H9 (cell line): ENCODE data around the gene ADAT2. TPM values are rescaled to one million over a fixed set of nuclear protein-coding genes. Genes with fewer than 3 reads are reported as not detected.

Source experiments
- DNase-seq: peaks from one replicate; pipeline ENCODE4 v3.0.0-alpha.2; 2017
- H2AFZ ChIP-seq: one replicate; pipeline ENCODE4 v1.6.1; 2013; ENCODE audit warnings: mild to moderate bottlenecking, low read length, control low read depth, moderate library complexity
- H2AK5ac ChIP-seq: 2 replicates; pipeline ENCODE4 v1.6.1; 2013; ENCODE audit warnings: low read length, control low read depth, mixed read lengths; ENCODE audit not compliant: insufficient read length
- H2BK120ac ChIP-seq: one replicate; pipeline ENCODE4 v1.6.1; 2013; ENCODE audit warnings: low read depth, mild to moderate bottlenecking, low read length, control low read depth, inconsistent platforms; ENCODE audit not compliant: poor library complexity, severe bottlenecking
- H2BK12ac ChIP-seq: 2 replicates; pipeline ENCODE4 v1.6.1; 2013; ENCODE audit warnings: low read length, control low read depth, mixed read lengths, low read depth; ENCODE audit not compliant: insufficient read length
- H2BK15ac ChIP-seq: 2 replicates; pipeline ENCODE4 v1.6.1; 2013; ENCODE audit warnings: low read depth, low read length, control low read depth
- H2BK20ac ChIP-seq: one replicate; pipeline ENCODE4 v1.6.1; 2013; ENCODE audit warnings: low read depth, mild to moderate bottlenecking, low read length, control low read depth, inconsistent platforms; ENCODE audit not compliant: poor library complexity, severe bottlenecking
- H2BK5ac ChIP-seq: 2 replicates; pipeline ENCODE4 v1.6.1; 2013; ENCODE audit warnings: low read length, control low read depth, mixed read lengths; ENCODE audit not compliant: insufficient read length
- H3K14ac ChIP-seq: 2 replicates; pipeline ENCODE4 v1.6.1; 2013; ENCODE audit warnings: low read length, control low read depth; ENCODE audit not compliant: insufficient read depth
- H3K18ac ChIP-seq: 2 replicates; pipeline ENCODE4 v1.6.1; 2013; ENCODE audit warnings: low read depth, mild to moderate bottlenecking, mixed read lengths, low read length, control low read depth; ENCODE audit not compliant: insufficient read length
- H3K23ac ChIP-seq: 2 replicates; pipeline ENCODE4 v1.6.1; 2013; ENCODE audit warnings: low read length, control low read depth, mixed read lengths, low read depth; ENCODE audit not compliant: insufficient read length
- H3K23me2 ChIP-seq: 2 replicates; pipeline ENCODE4 v1.6.1; 2013; ENCODE audit warnings: low read depth, mild to moderate bottlenecking, mixed read lengths, low read length, control low read depth; ENCODE audit not compliant: insufficient read length, poor library complexity, severe bottlenecking
- H3K27ac ChIP-seq: 2 replicates; pipeline ENCODE4 v1.5.1; 2013; ENCODE audit warnings: low read length, control low read depth, mixed read lengths, low read depth; ENCODE audit not compliant: insufficient read length
- H3K27me3 ChIP-seq: 2 replicates; pipeline ENCODE4 v1.6.1; 2013; ENCODE audit warnings: low read length, control low read depth, inconsistent platforms; ENCODE audit not compliant: insufficient read depth
- H3K4ac ChIP-seq: 2 replicates; pipeline ENCODE4 v1.6.1; 2013; ENCODE audit warnings: low read depth, mild to moderate bottlenecking, control low read depth, inconsistent platforms, low read length, moderate library complexity
- H3K4me1 ChIP-seq: 2 replicates; pipeline ENCODE4 v1.6.1; 2013; ENCODE audit warnings: low read length, control low read depth, inconsistent platforms; ENCODE audit not compliant: insufficient read depth
- H3K4me2 ChIP-seq: 2 replicates; pipeline ENCODE4 v1.6.1; 2013; ENCODE audit warnings: low read length, control low read depth, mixed read lengths; ENCODE audit not compliant: insufficient read length, insufficient read depth
- H3K56ac ChIP-seq: 2 replicates; pipeline ENCODE4 v1.6.1; 2013; ENCODE audit warnings: low read depth, mild to moderate bottlenecking, mixed read lengths, low read length, control low read depth; ENCODE audit not compliant: insufficient read length
- H3K79me1 ChIP-seq: 2 replicates; pipeline ENCODE4 v1.6.1; 2013; ENCODE audit warnings: low read depth, mild to moderate bottlenecking, moderate library complexity, low read length, control low read depth, inconsistent platforms; ENCODE audit not compliant: insufficient read depth, poor library complexity, severe bottlenecking
- H3K79me2 ChIP-seq: 2 replicates; pipeline ENCODE4 v1.6.1; 2013; ENCODE audit warnings: low read length, control low read depth, inconsistent platforms; ENCODE audit not compliant: insufficient read depth
- H3K9ac ChIP-seq: 2 replicates; pipeline ENCODE4 v1.6.1; 2013; ENCODE audit warnings: low read length, control low read depth, mixed read lengths; ENCODE audit not compliant: insufficient read length; ENCODE audit errors: extremely low read depth
- H3K9me3 ChIP-seq: one replicate; pipeline ENCODE4 v1.6.1; 2013; ENCODE audit warnings: low read depth, low read length, inconsistent platforms; ENCODE audit not compliant: control insufficient read depth
- H3T11ph ChIP-seq: one replicate; pipeline ENCODE4 v1.6.1; 2013; ENCODE audit warnings: mild to moderate bottlenecking, low read length, control low read depth, inconsistent platforms
- H4K20me1 ChIP-seq: one replicate; pipeline ENCODE4 v1.6.1; 2013; ENCODE audit not compliant: control insufficient read depth, insufficient read length, insufficient read depth
- H4K5ac ChIP-seq: 2 replicates; pipeline ENCODE4 v1.6.1; 2013; ENCODE audit warnings: low read depth, mild to moderate bottlenecking, mixed read lengths, low read length, control low read depth; ENCODE audit not compliant: insufficient read length
- H4K8ac ChIP-seq: replicated peaks from 2 replicates; pipeline ENCODE4 v1.6.1; 2013; ENCODE audit warnings: low read length, control low read depth, mixed read lengths, low read depth; ENCODE audit not compliant: insufficient read length
- H4K91ac ChIP-seq: 2 replicates; pipeline ENCODE4 v1.6.1; 2013; ENCODE audit warnings: low read depth, mild to moderate bottlenecking, moderate library complexity, mixed read lengths, low read length, control low read depth; ENCODE audit not compliant: insufficient read length
- H3K27ac Mint-ChIP-seq, 3 experiments: 2 replicates in 2 of 3; 3 replicates in 1 of 3; pipeline ENCODE4 v1.8.0; 2020 to 2021; ENCODE audit warnings: mixed read lengths in 3 of 3, mild to moderate bottlenecking in 1 of 3, moderate library complexity in 1 of 3
- H3K27me3 Mint-ChIP-seq: 2 replicates; pipeline ENCODE4 v1.8.0; 2021; ENCODE audit warnings: low read depth, mild to moderate bottlenecking, moderate library complexity, mixed read lengths
- H3K36me3 Mint-ChIP-seq, 3 experiments: 2 replicates in 2 of 3; 3 replicates in 1 of 3; pipeline ENCODE4 v1.8.0; 2020 to 2021; ENCODE audit warnings: low read depth in 3 of 3, mixed read lengths in 3 of 3; ENCODE audit not compliant: insufficient read depth in 1 of 3
- H3K4me1 Mint-ChIP-seq, 2 experiments: 2 replicates each; pipeline ENCODE4 v1.8.0; 2020; ENCODE audit warnings: mixed read lengths in 2 of 2
- H3K4me3 Mint-ChIP-seq, 2 experiments: 2 replicates in 1 of 2; 3 replicates in 1 of 2; pipeline ENCODE4 v1.8.0; 2020 to 2021; ENCODE audit warnings: mild to moderate bottlenecking in 2 of 2, mixed read lengths in 2 of 2, moderate library complexity in 1 of 2
- H3K9me3 Mint-ChIP-seq, 2 experiments: 2 replicates in 1 of 2; 3 replicates in 1 of 2; pipeline ENCODE4 v1.8.0; 2020; ENCODE audit warnings: mild to moderate bottlenecking in 2 of 2, mixed read lengths in 2 of 2, moderate library complexity in 1 of 2
- WGBS: extraction: QIAGEN DNeasy Blood & Tissue Kit; methylation state at CpG from one replicate; pipeline ENCODE4 v1.1.7; 2013; ENCODE audit warnings: missing lambda C conversion rate, low lambda C conversion rate, mixed read lengths; ENCODE audit not compliant: insufficient read length; ENCODE audit errors: extremely low coverage; 5-methylcytosine and 5-hydroxymethylcytosine counted together
- total RNA-seq: library from RNA; stranded (reverse); gene quantifications from 2 replicates; pipeline ENCODE4 v1.2.1, GENCODE V29; 2021
- TF ChIP-seq, protein P1 (sequence below): fragments of 200-600 bp; sonication (generic); conservative IDR thresholded peaks from 3 replicates; pipeline ENCODE4 v1.8.0; 2021; ENCODE audit warnings: antibody characterized with exemption, mild to moderate bottlenecking

Gene ADAT2
- total RNA-seq, 1 experiment from 2014 or later: 11.3 TPM

- no peak for DNase-seq
- Histone ChIP-seq H2BK20ac (no peak overlapping the region), H2BK5ac (no peak overlapping the region), H4K8ac (no peak overlapping the region), H3K4me2 (peak overlapping the region; percentile 88), H3K14ac (no peak overlapping the region), H3K56ac (no peak overlapping the region), H2BK15ac (no peak overlapping the region), H4K91ac (no peak overlapping the region), H2AK5ac (no peak overlapping the region), H3K4ac (no peak overlapping the region), H4K5ac (no peak overlapping the region), H3K4me1 (no peaks in the 10 kb centered on the region), H3K9me3 (no peaks in the 10 kb centered on the region), H3K9ac (peak overlapping the region; percentile 50), H3K27ac (no peak overlapping the region), H3K23ac (no peak overlapping the region), H2AFZ (no peak overlapping the region), H3K23me2 (peaks cover 16% of the 10 kb centered on the region), H3K79me2 (no peaks in the 10 kb centered on the region), H3K79me1 (no peaks in the 10 kb centered on the region), H2BK12ac (no peak overlapping the region), H3K18ac (no peak overlapping the region), H4K20me1 (no peaks in the 10 kb centered on the region), H3T11ph (no peak overlapping the region), H2BK120ac (no peak overlapping the region), H3K27me3 (no peaks in the 10 kb centered on the region)
- Mint-ChIP-seq H3K4me1 (peaks cover 10 to 11% of the 10 kb centered on the region in 2 experiments), H3K27me3 (no peaks in the 10 kb centered on the region), H3K9me3 (no peaks in the 10 kb centered on the region), H3K4me3 (peak overlapping the region; percentile 93 to 99), H3K27ac (no peak overlapping the region), H3K36me3 (peaks cover 0 to 1% (median 0%) of the 10 kb centered on the region in 3 experiments; a peak in 1 of 7 replicates)
- TF ChIP-seq, protein P1, sequence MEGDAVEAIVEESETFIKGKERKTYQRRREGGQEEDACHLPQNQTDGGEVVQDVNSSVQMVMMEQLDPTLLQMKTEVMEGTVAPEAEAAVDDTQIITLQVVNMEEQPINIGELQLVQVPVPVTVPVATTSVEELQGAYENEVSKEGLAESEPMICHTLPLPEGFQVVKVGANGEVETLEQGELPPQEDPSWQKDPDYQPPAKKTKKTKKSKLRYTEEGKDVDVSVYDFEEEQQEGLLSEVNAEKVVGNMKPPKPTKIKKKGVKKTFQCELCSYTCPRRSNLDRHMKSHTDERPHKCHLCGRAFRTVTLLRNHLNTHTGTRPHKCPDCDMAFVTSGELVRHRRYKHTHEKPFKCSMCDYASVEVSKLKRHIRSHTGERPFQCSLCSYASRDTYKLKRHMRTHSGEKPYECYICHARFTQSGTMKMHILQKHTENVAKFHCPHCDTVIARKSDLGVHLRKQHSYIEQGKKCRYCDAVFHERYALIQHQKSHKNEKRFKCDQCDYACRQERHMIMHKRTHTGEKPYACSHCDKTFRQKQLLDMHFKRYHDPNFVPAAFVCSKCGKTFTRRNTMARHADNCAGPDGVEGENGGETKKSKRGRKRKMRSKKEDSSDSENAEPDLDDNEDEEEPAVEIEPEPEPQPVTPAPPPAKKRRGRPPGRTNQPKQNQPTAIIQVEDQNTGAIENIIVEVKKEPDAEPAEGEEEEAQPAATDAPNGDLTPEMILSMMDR: no peak
- no CpG with 5 or more reads among the region's 4 CpGs for WGBS
These were observed 1.0 kb upstream of the ADAT2 start for GRCh38 chr6:143451531-143451930.
